SK-N-SH treated with all-trans-retinoic acid at 6 μM for 48 hours (cell line): ENCODE results near the gene CCR4.
"Not testable (repeated sequence)": the region's sequence is repeated elsewhere in the genome, so short reads cannot be mapped to it uniquely, and the experiment has no call there.

Experiments
- ARNTL ChIP-seq: fragments of 450-650 bp; formaldehyde crosslinking; IDR thresholded peaks from 2 replicates; pipeline ENCODE4 v1.5.0; 2020; ENCODE audit warnings: low read depth, mild to moderate bottlenecking, moderate library complexity, borderline replicate concordance
- BACH2 ChIP-seq: fragments of 250-450 bp; sonication (Bioruptor Pico); IDR thresholded peaks from 2 replicates; pipeline ENCODE4 v1.9.0; 2021; ENCODE audit warnings: mild to moderate bottlenecking, borderline replicate concordance

DNA sequence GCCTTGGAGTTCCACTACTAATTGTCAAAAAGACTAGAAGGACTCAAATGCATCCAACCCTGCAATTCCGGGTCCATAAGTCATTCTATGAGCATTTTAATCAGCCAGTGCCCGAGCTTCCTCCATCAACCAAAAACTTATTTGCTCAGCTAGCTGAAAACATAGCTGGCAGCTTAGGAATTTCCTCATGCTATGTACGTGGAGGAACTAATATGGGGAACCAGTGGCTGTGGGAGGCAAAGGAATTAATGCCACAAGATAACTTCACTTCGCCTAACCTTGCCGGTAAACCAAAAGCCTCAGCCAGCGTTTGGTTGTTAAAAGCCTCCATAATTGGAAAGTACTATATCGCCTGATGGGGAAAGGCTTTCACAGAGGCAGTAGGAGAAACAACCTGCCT lies 19.8 kb downstream of the CCR4 start:
- TF ChIP-seq ARNTL, BACH2 (CRISPR knock-in tag): not testable (repeated sequence)
